ENCODE data around the gene NKD1. TPM values are rescaled to one million over a fixed set of nuclear protein-coding genes. Genes with fewer than 3 reads are reported as not detected.
"Not testable (repeated sequence)": the region's sequence is repeated elsewhere in the genome, so short reads cannot be mapped to it uniquely, and the experiment has no call there.

NKD1 gene
- total and polyA plus RNA-seq, 2 donors: 0.90 to 0.98 TPM

- no peaks in the 10 kb centered on the region for H3K4me1 ChIP-seq (ENCODE audit: control insufficient read depth in 2 of 2, insufficient read depth in 2 of 2, low read length in 2 of 2)
- no peaks in the 10 kb centered on the region for H3K36me3 ChIP-seq (ENCODE audit: control insufficient read depth in 2 of 2, insufficient read depth in 2 of 2, low read length in 1 of 2)
- no peak for DNase-seq (ENCODE audit: low read depth in 6 of 9, low spot score in 9 of 9)
- 88% methylated on average over 4 of the region's 4 CpGs for WGBS
- H3K27ac ChIP-seq (ENCODE audit: low read depth in 1 of 2, low read length in 1 of 2): no peak overlapping the region
- no peak overlapping the region for H3K4me3 ChIP-seq (ENCODE audit: low read length in 2 of 2)
- H3K27me3 ChIP-seq (ENCODE audit: control insufficient read depth in 2 of 2, insufficient read depth in 1 of 2, low read length in 1 of 2): peaks cover 0 to 12% of the 10 kb centered on the region in 2 donors
- H3K9me3 ChIP-seq (ENCODE audit: control insufficient read depth in 2 of 2, insufficient read depth in 1 of 2, low read length in 1 of 2): peaks cover 0 to 1% of the 10 kb centered on the region in 2 donors
These were observed 14.1 kb upstream of the NKD1 start for GRCh38 chr16:50534091-50534490.

GRCh38 chr16:50534556-50534955, 13.6 kb upstream of the NKD1 start:
- 96% methylated on average over 10 of the region's 10 CpGs for WGBS
- Histone ChIP-seq H3K4me3 (ENCODE audit: low read length in 2 of 2) (no peak overlapping the region), H3K9me3 (ENCODE audit: control insufficient read depth in 2 of 2, insufficient read depth in 1 of 2, low read length in 1 of 2) (peaks cover 0 to 1% of the 10 kb centered on the region in 2 donors), H3K27ac (ENCODE audit: low read depth in 1 of 2, low read length in 1 of 2) (no peak overlapping the region), H3K27me3 (ENCODE audit: control insufficient read depth in 2 of 2, insufficient read depth in 1 of 2, low read length in 1 of 2) (peaks cover 0 to 16% of the 10 kb centered on the region in 2 donors), H3K4me1 (ENCODE audit: control insufficient read depth in 2 of 2, insufficient read depth in 2 of 2, low read length in 2 of 2) (no peaks in the 10 kb centered on the region), H3K36me3 (ENCODE audit: control insufficient read depth in 2 of 2, insufficient read depth in 2 of 2, low read length in 1 of 2) (no peaks in the 10 kb centered on the region)
- no peak for DNase-seq (ENCODE audit: low read depth in 6 of 9, low spot score in 9 of 9)

- no peaks in the 10 kb centered on the region for H3K36me3 ChIP-seq (ENCODE audit: control insufficient read depth in 2 of 2, insufficient read depth in 2 of 2, low read length in 1 of 2)
- peaks cover 0 to 1% of the 10 kb centered on the region in 2 donors for H3K9me3 ChIP-seq (ENCODE audit: control insufficient read depth in 2 of 2, insufficient read depth in 1 of 2, low read length in 1 of 2)
- no peak overlapping the region for H3K4me3 ChIP-seq (ENCODE audit: low read length in 2 of 2)
- peaks cover 0 to 19% of the 10 kb centered on the region in 2 donors for H3K27me3 ChIP-seq (ENCODE audit: control insufficient read depth in 2 of 2, insufficient read depth in 1 of 2, low read length in 1 of 2)
- 96% methylated on average over 2 of the region's 2 CpGs for WGBS
- no peak for DNase-seq (ENCODE audit: low read depth in 6 of 9, low spot score in 9 of 9)
- H3K4me1 ChIP-seq (ENCODE audit: control insufficient read depth in 2 of 2, insufficient read depth in 2 of 2, low read length in 2 of 2): no peaks in the 10 kb centered on the region
- no peak overlapping the region for H3K27ac ChIP-seq (ENCODE audit: low read depth in 1 of 2, low read length in 1 of 2)
These were observed 13.2 kb upstream of the NKD1 start for GRCh38 chr16:50534958-50535357.

- Histone ChIP-seq H3K27me3 (ENCODE audit: control insufficient read depth in 2 of 2, insufficient read depth in 1 of 2, low read length in 1 of 2) (peaks cover 0 to 22% of the 10 kb centered on the region in 2 donors), H3K9me3 (ENCODE audit: control insufficient read depth in 2 of 2, insufficient read depth in 1 of 2, low read length in 1 of 2) (peaks cover 0 to 1% of the 10 kb centered on the region in 2 donors), H3K27ac (ENCODE audit: low read depth in 1 of 2, low read length in 1 of 2) (no peak overlapping the region), H3K4me3 (ENCODE audit: low read length in 2 of 2) (no peak overlapping the region), H3K36me3 (ENCODE audit: control insufficient read depth in 2 of 2, insufficient read depth in 2 of 2, low read length in 1 of 2) (no peaks in the 10 kb centered on the region), H3K4me1 (ENCODE audit: control insufficient read depth in 2 of 2, insufficient read depth in 2 of 2, low read length in 2 of 2) (no peaks in the 10 kb centered on the region)
- WGBS: 96% methylated on average over 12 of the region's 12 CpGs
- no peak for DNase-seq (ENCODE audit: low read depth in 6 of 9, low spot score in 9 of 9)
These were observed 12.5 kb upstream of the NKD1 start for GRCh38 chr16:50535506-50536257.

GRCh38 chr16:50536258-50536645, 11.9 kb upstream of the NKD1 start:
- not testable (repeated sequence) for DNase-seq (ENCODE audit: low read depth in 6 of 9, low spot score in 9 of 9); H3K27ac ChIP-seq (ENCODE audit: low read depth in 1 of 2, low read length in 1 of 2); H3K4me1 ChIP-seq (ENCODE audit: control insufficient read depth in 2 of 2, insufficient read depth in 2 of 2, low read length in 2 of 2); H3K4me3 ChIP-seq (ENCODE audit: low read length in 2 of 2); H3K9me3 ChIP-seq (ENCODE audit: control insufficient read depth in 2 of 2, insufficient read depth in 1 of 2, low read length in 1 of 2); H3K36me3 ChIP-seq (ENCODE audit: control insufficient read depth in 2 of 2, insufficient read depth in 2 of 2, low read length in 1 of 2)
- H3K27me3 ChIP-seq (ENCODE audit: control insufficient read depth in 2 of 2, insufficient read depth in 1 of 2, low read length in 1 of 2): peaks cover 0 to 21% of the 10 kb centered on the region in 2 donors
- WGBS: 92% methylated on average over 7 of the region's 7 CpGs

GRCh38 chr16:50537533-50538290, 10.5 kb upstream of the NKD1 start:
- Histone ChIP-seq H3K9me3 (ENCODE audit: control insufficient read depth in 2 of 2, insufficient read depth in 1 of 2, low read length in 1 of 2) (peaks cover 0 to 1% of the 10 kb centered on the region in 2 donors), H3K36me3 (ENCODE audit: control insufficient read depth in 2 of 2, insufficient read depth in 2 of 2, low read length in 1 of 2) (no peaks in the 10 kb centered on the region), H3K4me3 (ENCODE audit: low read length in 2 of 2) (no peak overlapping the region), H3K27me3 (ENCODE audit: control insufficient read depth in 2 of 2, insufficient read depth in 1 of 2, low read length in 1 of 2) (peaks cover 3 to 32% of the 10 kb centered on the region in 2 donors), H3K27ac (ENCODE audit: low read depth in 1 of 2, low read length in 1 of 2) (no peak overlapping the region), H3K4me1 (ENCODE audit: control insufficient read depth in 2 of 2, insufficient read depth in 2 of 2, low read length in 2 of 2) (no peaks in the 10 kb centered on the region)
- no peak for DNase-seq (ENCODE audit: low read depth in 6 of 9, low spot score in 9 of 9)
- 93% methylated on average over 8 of the region's 8 CpGs for WGBS

- H3K4me3 ChIP-seq (ENCODE audit: low read length in 2 of 2): no peak overlapping the region
- no peak for DNase-seq (ENCODE audit: low read depth in 6 of 9, low spot score in 9 of 9)
- H3K27ac ChIP-seq (ENCODE audit: low read depth in 1 of 2, low read length in 1 of 2): no peak overlapping the region
- H3K4me1 ChIP-seq (ENCODE audit: control insufficient read depth in 2 of 2, insufficient read depth in 2 of 2, low read length in 2 of 2): no peaks in the 10 kb centered on the region
- no peaks in the 10 kb centered on the region for H3K36me3 ChIP-seq (ENCODE audit: control insufficient read depth in 2 of 2, insufficient read depth in 2 of 2, low read length in 1 of 2)
- peaks cover 1 to 2% of the 10 kb centered on the region in 2 donors for H3K9me3 ChIP-seq (ENCODE audit: control insufficient read depth in 2 of 2, insufficient read depth in 1 of 2, low read length in 1 of 2)
- peaks cover 5 to 39% of the 10 kb centered on the region in 2 donors for H3K27me3 ChIP-seq (ENCODE audit: control insufficient read depth in 2 of 2, insufficient read depth in 1 of 2, low read length in 1 of 2)
- 91% methylated on average over 11 of the region's 11 CpGs for WGBS
These were observed 9.7 kb upstream of the NKD1 start for GRCh38 chr16:50538411-50539052.

GRCh38 chr16:50539053-50539695, 9.0 kb upstream of the NKD1 start:
- H3K27me3 ChIP-seq (ENCODE audit: control insufficient read depth in 2 of 2, insufficient read depth in 1 of 2, low read length in 1 of 2): peaks cover 5 to 45% of the 10 kb centered on the region in 2 donors
- peaks cover 0 to 7% of the 10 kb centered on the region in 2 donors for H3K9me3 ChIP-seq (ENCODE audit: control insufficient read depth in 2 of 2, insufficient read depth in 1 of 2, low read length in 1 of 2)
- no peak overlapping the region for H3K27ac ChIP-seq (ENCODE audit: low read depth in 1 of 2, low read length in 1 of 2)
- no peaks in the 10 kb centered on the region for H3K4me1 ChIP-seq (ENCODE audit: control insufficient read depth in 2 of 2, insufficient read depth in 2 of 2, low read length in 2 of 2)
- no peak for DNase-seq (ENCODE audit: low read depth in 6 of 9, low spot score in 9 of 9)
- 84% methylated on average over 17 of the region's 17 CpGs for WGBS
- no peaks in the 10 kb centered on the region for H3K36me3 ChIP-seq (ENCODE audit: control insufficient read depth in 2 of 2, insufficient read depth in 2 of 2, low read length in 1 of 2)
- H3K4me3 ChIP-seq (ENCODE audit: low read length in 2 of 2): no peak overlapping the region

All from thymus (tissue), 11 donors.